Glomerular endothelial cell (primary cell): ENCODE measurements around the gene NIT1. TPM values are rescaled to one million over a fixed set of nuclear protein-coding genes. Genes with fewer than 3 reads are reported as not detected.

Experiments
- DNase-seq: peaks from one replicate; pipeline ENCODE4 v3.0.0-alpha.2; 2011; ENCODE audit warnings: low read depth, low spot score; ENCODE audit errors: extremely low read depth
- total RNA-seq: library from RNA; depleted of rRNA; stranded (reverse); fragments of >200 nt; gene quantifications from 2 replicates; pipeline ENCODE4 v1.2.3, GENCODE V29; 2015

Gene NIT1
- total RNA-seq: 16.4 and 22.6 TPM in 2 replicates

GRCh38 chr1:161117759-161118581 lies at the start of gene NIT1, which contains the start of gene PFDN2:
Gene NIT1 (plus strand): TSS chr1:161118105. CDS start chr1:161118177, 72 bp downstream.
Gene PFDN2 (minus strand): TSS chr1:161118037. CDS start chr1:161118026, 11 bp downstream.
- DNase-seq: no peak

GRCh38 chr1:161068306-161069234 lies 49.3 kb upstream of the NIT1 start:
- DNase-seq: no peak

GRCh38 chr1:161069241-161069640 lies 48.7 kb upstream of the NIT1 start:
- no peak for DNase-seq

GRCh38 chr1:161069731-161070270 lies 48.1 kb upstream of the NIT1 start, which contains the start of gene ARHGAP30:
Gene ARHGAP30 (minus strand): TSS chr1:161069891. CDS start chr1:161069624, 267 bp downstream.
- DNase-seq: no peak

GRCh38 chr1:161070761-161071160 lies 47.1 kb upstream of the NIT1 start:
- no peak for DNase-seq

GRCh38 chr1:161071886-161072371 lies 46.0 kb upstream of the NIT1 start:
- DNase-seq: no peak

GRCh38 chr1:161072751-161073449 lies 45.0 kb upstream of the NIT1 start:
- DNase-seq: no peak

- no peak for DNase-seq
These were observed 44.3 kb upstream of the NIT1 start for GRCh38 chr1:161073474-161074121.

GRCh38 chr1:161074676-161075368 lies 43.1 kb upstream of the NIT1 start:
- no peak for DNase-seq

- no peak for DNase-seq
These were observed 41.5 kb upstream of the NIT1 start for GRCh38 chr1:161076410-161076809.

GRCh38 chr1:161077426-161077825 lies 40.5 kb upstream of the NIT1 start:
- DNase-seq: no peak

GRCh38 chr1:161079436-161080110 lies 38.3 kb upstream of the NIT1 start:
- DNase-seq: no peak

- no peak for DNase-seq
These were observed 37.2 kb upstream of the NIT1 start for GRCh38 chr1:161080441-161081405.

- DNase-seq: no peak
These were observed 36.4 kb upstream of the NIT1 start for GRCh38 chr1:161081519-161081918.

GRCh38 chr1:161082483-161082882 lies 35.4 kb upstream of the NIT1 start:
- no peak for DNase-seq

GRCh38 chr1:161082996-161083747 lies 34.7 kb upstream of the NIT1 start:
- DNase-seq: no peak
